ENCODE data around the gene OR5C1.
"Not testable (repeated sequence)": the region's sequence is repeated elsewhere in the genome, so short reads cannot be mapped to it uniquely, and the experiment has no call there.

The OR5C1 gene

DNA sequence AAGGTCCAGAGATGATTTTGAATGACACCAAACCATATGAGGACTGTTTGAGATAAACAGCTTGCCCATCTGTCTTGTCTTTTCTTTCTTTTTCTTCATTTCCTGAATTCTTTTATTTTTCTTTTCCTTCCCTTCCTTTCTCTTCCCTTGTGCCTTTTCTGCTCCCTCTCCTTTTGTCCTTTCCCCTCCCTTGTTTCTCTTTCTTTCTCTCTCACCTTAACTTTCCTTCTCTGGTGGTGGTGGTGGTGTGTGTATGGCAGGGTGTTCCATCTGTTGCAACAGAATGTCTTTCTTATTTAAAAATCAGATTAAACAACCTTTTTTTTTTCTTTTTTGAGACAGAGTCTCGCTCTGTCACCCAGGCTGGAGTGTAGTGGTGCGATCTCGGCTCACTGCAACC, 43.5 kb downstream of the OR5C1 start:
- TF ChIP-seq, protein P1, sequence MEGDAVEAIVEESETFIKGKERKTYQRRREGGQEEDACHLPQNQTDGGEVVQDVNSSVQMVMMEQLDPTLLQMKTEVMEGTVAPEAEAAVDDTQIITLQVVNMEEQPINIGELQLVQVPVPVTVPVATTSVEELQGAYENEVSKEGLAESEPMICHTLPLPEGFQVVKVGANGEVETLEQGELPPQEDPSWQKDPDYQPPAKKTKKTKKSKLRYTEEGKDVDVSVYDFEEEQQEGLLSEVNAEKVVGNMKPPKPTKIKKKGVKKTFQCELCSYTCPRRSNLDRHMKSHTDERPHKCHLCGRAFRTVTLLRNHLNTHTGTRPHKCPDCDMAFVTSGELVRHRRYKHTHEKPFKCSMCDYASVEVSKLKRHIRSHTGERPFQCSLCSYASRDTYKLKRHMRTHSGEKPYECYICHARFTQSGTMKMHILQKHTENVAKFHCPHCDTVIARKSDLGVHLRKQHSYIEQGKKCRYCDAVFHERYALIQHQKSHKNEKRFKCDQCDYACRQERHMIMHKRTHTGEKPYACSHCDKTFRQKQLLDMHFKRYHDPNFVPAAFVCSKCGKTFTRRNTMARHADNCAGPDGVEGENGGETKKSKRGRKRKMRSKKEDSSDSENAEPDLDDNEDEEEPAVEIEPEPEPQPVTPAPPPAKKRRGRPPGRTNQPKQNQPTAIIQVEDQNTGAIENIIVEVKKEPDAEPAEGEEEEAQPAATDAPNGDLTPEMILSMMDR (IDR thresholded peaks at IDR 0.05; ENCODE audit: insufficient read depth, low read depth, low read length, missing control alignments) = no peak
- no peak overlapping the region for H3K4me3 ChIP-seq (ENCODE audit: low read length)
- DNase-seq (ENCODE audit: low read depth) = no peak

DNA sequence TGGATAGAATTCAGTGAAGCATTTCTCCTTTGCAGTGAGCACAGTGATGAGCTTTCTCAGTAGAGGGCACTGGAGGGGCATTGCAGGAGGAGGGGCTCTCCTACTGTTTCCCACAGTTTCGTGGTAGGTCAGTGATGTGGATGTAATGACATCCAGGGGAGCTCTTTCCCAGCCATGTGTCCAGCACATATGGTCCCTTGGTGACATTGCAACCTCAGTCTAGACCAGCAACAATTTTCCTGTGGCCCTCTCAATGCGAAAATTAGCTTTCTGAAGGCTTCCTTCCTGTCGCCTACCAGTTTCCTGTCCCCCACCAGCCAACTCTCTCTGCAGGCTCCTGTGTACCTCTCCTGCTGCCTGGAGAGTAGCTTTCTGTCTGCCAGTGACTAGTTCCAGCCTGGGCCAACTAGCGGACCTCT, 46.6 kb downstream of the OR5C1 start:
- H3K4me3 ChIP-seq (ENCODE audit: low read length) = no peak overlapping the region
- TF ChIP-seq, protein P1 (IDR thresholded peaks at IDR 0.05; ENCODE audit: insufficient read depth, low read depth, low read length, missing control alignments) = no peak
- no peak for DNase-seq (ENCODE audit: low read depth)

DNA sequence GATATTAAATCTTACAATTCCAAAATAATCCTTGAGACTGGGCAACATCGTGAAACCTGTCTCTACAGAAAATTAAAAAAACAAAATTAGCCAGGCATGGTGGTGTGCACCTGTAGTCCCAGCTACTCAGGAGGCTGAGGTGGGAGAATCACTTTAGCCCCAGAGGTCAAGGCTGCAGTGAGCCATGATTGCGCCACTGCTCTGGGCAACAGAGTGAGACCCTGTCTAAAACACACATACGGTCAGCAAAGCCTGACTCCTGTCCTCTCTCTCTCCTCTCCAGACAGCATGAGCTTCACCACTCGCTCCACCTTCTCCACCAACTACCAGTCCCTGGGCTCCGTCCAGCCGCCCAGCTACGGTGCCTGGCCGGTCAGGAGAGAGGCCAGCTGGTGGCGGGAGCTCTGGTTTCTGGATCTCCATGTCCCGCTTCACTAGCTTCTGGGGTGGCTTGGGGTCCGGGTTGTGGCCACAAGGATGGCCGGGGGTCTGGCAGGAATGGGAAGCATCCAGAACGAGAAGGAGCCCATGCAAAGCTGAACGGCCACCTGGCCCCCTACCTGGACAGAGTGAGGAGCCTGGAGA, 48.6 kb downstream of the OR5C1 start:
- TF ChIP-seq, protein P1 (IDR thresholded peaks at IDR 0.05; ENCODE audit: insufficient read depth, low read depth, low read length, missing control alignments) = no peak
- no peak overlapping the region for H3K4me3 ChIP-seq (ENCODE audit: low read length)
- DNase-seq (ENCODE audit: low read depth) = no peak

DNA sequence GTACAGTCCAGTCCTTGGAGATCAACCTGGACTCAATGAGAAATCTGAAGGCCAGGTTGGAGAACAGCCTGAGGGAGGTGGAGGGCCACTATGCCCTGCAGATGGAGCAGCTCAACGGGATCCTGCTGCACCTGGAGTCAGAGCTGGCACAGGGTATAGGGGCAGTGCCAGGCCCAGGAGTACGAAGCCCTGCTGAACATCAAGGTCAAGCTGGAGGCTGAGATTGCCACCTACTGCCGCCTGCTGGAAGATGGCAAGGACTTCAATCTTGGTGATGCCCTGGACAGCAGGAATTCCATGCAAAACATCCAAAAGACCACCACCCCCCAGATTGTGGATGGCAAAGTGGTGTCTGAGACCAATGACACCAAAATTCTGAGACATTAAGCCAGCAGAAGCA, 49.7 kb downstream of the OR5C1 start:
- H3K4me3 ChIP-seq (ENCODE audit: low read length); DNase-seq (ENCODE audit: low read depth): not testable (repeated sequence)

Data from epithelial cell of esophagus (primary cell).